Mesendoderm (in vitro differentiated cells): ENCODE results near the gene HCN3.
A peak's percentile ranks its signal among the peaks of the same experiment; 100 is the strongest.

Source experiments
- DNase-seq: peaks from one replicate; pipeline ENCODE4 v3.0.0; 2013
- H2AK5ac ChIP-seq: 2 replicates; pipeline ENCODE4 v1.6.1; 2013; ENCODE audit warnings: low read length, inconsistent platforms
- H2BK120ac ChIP-seq: 2 replicates; pipeline ENCODE4 v1.6.1; 2013; ENCODE audit warnings: low read depth, mild to moderate bottlenecking, low read length, moderate library complexity, mixed read lengths
- H2BK15ac ChIP-seq: replicated peaks from 2 replicates; pipeline ENCODE4 v1.6.1; 2013; ENCODE audit warnings: low read depth, mild to moderate bottlenecking, moderate library complexity
- H2BK5ac ChIP-seq: 2 replicates; pipeline ENCODE4 v1.6.1; 2013; ENCODE audit warnings: low read length, inconsistent platforms
- H3K18ac ChIP-seq: 2 replicates; pipeline ENCODE4 v1.6.1; 2013; ENCODE audit warnings: mild to moderate bottlenecking, low read length, mixed read lengths
- H3K23ac ChIP-seq: one replicate; pipeline ENCODE4 v1.6.1; 2013; ENCODE audit warnings: low read length
- H3K27ac ChIP-seq: 2 replicates; pipeline ENCODE4 v1.5.1; 2013; ENCODE audit warnings: low read depth, mild to moderate bottlenecking, inconsistent platforms, low read length, moderate library complexity
- H3K27me3 ChIP-seq: 2 replicates; pipeline ENCODE4 v1.6.1; 2013; ENCODE audit warnings: low read length, control low read depth, mild to moderate bottlenecking, inconsistent platforms; ENCODE audit not compliant: insufficient read depth, poor library complexity
- H3K36me3 ChIP-seq: 2 replicates; pipeline ENCODE4 v1.6.1; 2013; ENCODE audit warnings: low read length, inconsistent platforms; ENCODE audit not compliant: control insufficient read depth, insufficient read depth
- H3K4ac ChIP-seq: one replicate; pipeline ENCODE4 v1.6.1; 2013; ENCODE audit warnings: low read depth, mild to moderate bottlenecking, low read length, moderate library complexity
- H3K4me1 ChIP-seq: 2 replicates; pipeline ENCODE4 v1.6.1; 2013; ENCODE audit warnings: low read depth, low read length, inconsistent platforms; ENCODE audit not compliant: control insufficient read depth
- H3K4me2 ChIP-seq: 2 replicates; pipeline ENCODE4 v1.6.1; 2013; ENCODE audit warnings: low read length
- H3K4me3 ChIP-seq: 2 replicates; pipeline ENCODE4 v1.5.1; 2013; ENCODE audit warnings: mild to moderate bottlenecking, low read length
- H3K56ac ChIP-seq: one replicate; pipeline ENCODE4 v1.6.1; 2013; ENCODE audit warnings: low read length
- H3K79me1 ChIP-seq: 2 replicates; pipeline ENCODE4 v1.6.1; 2013; ENCODE audit warnings: low read length, inconsistent platforms
- H3K79me2 ChIP-seq: 2 replicates; pipeline ENCODE4 v1.6.1; 2013; ENCODE audit warnings: mild to moderate bottlenecking, low read length; ENCODE audit not compliant: control insufficient read depth, insufficient read depth
- H3K9ac ChIP-seq: 2 replicates; pipeline ENCODE4 v1.6.1; 2013; ENCODE audit warnings: low read length, inconsistent platforms
- H4K5ac ChIP-seq: one replicate; pipeline ENCODE4 v1.6.1; 2013; ENCODE audit warnings: low read length
- H4K8ac ChIP-seq: one replicate; pipeline ENCODE4 v1.6.1; 2013; ENCODE audit warnings: low read depth, mild to moderate bottlenecking, control low read depth, low read length, moderate library complexity
- WGBS: extraction: QIAGEN DNeasy Blood & Tissue Kit; methylation state at CpG from one replicate; pipeline ENCODE4 v1.1.7; 2013; ENCODE audit warnings: low lambda C conversion rate, missing lambda C conversion rate; ENCODE audit not compliant: insufficient coverage; ENCODE audit errors: extremely low coverage; 5-methylcytosine and 5-hydroxymethylcytosine counted together

HCN3 gene

DNA sequence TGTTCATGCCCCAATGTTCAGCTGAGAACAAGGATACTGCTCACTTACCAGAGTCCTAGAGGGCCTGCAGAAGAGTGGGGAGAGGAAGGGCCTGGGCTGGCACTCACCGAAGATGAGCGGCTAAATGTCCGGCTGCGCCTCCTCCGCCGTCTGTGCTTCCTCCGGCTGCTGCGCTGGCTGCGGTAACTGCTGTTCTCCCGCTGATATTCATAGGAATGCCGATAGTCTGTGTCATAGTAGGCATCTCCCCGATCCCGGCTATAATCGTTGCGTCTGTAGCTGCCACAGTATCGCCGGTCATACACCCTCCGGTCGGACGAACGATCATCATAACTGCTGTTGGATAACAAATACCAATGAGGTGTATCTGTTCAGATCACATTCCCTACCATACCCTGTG lies 7.9 kb upstream of the HCN3 start:
- Histone ChIP-seq H3K79me2 (peaks cover 22% of the 10 kb centered on the region), H2AK5ac (no peak overlapping the region), H3K56ac (no peak overlapping the region), H3K9ac (no peak overlapping the region), H2BK5ac (no peak overlapping the region), H4K5ac (no peak overlapping the region), H3K4me2 (no peak overlapping the region), H3K27ac (no peak overlapping the region), H3K23ac (no peak overlapping the region), H3K18ac (no peak overlapping the region), H3K4ac (no peak overlapping the region), H4K8ac (no peak overlapping the region), H3K36me3 (peaks cover 36% of the 10 kb centered on the region), H3K4me3 (no peak overlapping the region), H2BK120ac (no peak overlapping the region), H3K27me3 (no peaks in the 10 kb centered on the region), H2BK15ac (no peak overlapping the region), H3K79me1 (peaks cover 22% of the 10 kb centered on the region), H3K4me1 (peaks cover 5% of the 10 kb centered on the region)
- no CpG with 5 or more reads among the region's 21 CpGs for WGBS
- DNase-seq: no peak

GRCh38 chr1:155272466-155273342 lies 4.6 kb upstream of the HCN3 start:
- Histone ChIP-seq H2BK5ac (no peak overlapping the region), H2AK5ac (no peak overlapping the region), H2BK15ac (no peak overlapping the region), H4K5ac (no peak overlapping the region), H3K27me3 (peaks cover 2% of the 10 kb centered on the region), H3K9ac (peak overlapping the region; percentile 82), H3K4me2 (peak overlapping the region; percentile 95), H3K56ac (peak overlapping the region; percentile 90), H3K79me2 (peaks cover 22% of the 10 kb centered on the region), H3K36me3 (peaks cover 21% of the 10 kb centered on the region), H3K27ac (peak overlapping the region; percentile 84), H3K23ac (no peak overlapping the region), H3K4ac (peak overlapping the region; percentile 93), H3K18ac (peak overlapping the region; percentile 92), H3K4me1 (peaks cover 7% of the 10 kb centered on the region), H4K8ac (no peak overlapping the region), H3K79me1 (peaks cover 20% of the 10 kb centered on the region), H2BK120ac (no peak overlapping the region), H3K4me3 (peak overlapping the region; percentile 52)
- peak; percentile 81 for DNase-seq
- WGBS: no CpG with 5 or more reads among the region's 44 CpGs

DNA sequence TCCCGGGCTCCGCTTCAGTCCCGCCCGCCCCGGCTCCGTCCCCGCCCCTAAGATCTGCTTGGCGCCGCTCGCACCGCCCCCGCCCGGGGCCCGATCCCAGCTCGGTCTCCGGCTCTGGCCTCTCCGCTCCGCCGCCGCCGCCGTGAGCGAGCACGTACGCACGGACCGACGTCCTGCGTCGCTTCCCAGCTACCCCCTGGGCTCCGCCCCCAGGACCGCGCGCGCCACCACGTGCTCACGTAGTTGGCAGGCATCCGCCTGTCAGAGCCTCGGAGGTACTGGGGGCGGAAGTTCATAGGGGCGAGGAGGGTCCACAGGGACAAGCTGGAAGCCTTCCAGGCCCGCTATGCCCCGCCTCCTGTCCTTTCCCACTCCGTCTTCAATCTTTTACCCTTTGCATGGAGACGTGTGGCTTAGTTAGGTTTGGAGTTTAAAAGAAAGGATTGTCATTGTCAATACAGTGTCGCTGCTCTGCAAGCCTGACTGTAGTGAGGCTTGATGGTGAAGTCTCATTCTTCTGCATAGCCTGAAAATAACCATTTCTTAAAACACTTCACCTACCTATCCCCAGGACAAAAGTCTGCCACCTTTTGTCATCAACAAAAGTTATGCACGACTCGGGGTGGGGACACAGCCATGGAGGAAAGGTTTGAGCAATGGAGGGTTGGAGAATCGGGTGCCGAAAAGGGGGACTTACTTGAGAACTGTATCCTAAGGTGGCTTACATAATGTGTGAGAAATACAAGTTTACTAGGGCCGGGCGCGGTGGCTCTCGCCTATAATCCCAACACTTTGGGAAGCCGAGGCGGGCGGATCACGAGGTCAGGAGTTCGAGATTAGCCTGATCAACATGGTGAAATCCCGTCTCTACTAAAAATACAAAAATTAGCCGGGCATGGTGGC lies 3.7 kb upstream of the HCN3 start, which contains the start of gene CLK2:
CLK2 (minus strand) TSS at position 162 of the 903 bp plus-strand sequence. CDS start 2,527 bp downstream, outside the sequence.
- Histone ChIP-seq H3K4me3 (peak within 1 kb of the TSS; percentile 52), H3K18ac (peak within 1 kb of the TSS; percentile 92), H3K23ac (no peak within 1 kb of the TSS), H3K4me1 (peaks cover 8% of the 10 kb centered on the region), H2AK5ac (no peak within 1 kb of the TSS), H2BK120ac (no peak within 1 kb of the TSS), H4K8ac (no peak within 1 kb of the TSS), H3K56ac (peak within 1 kb of the TSS; percentile 90), H3K4me2 (peak within 1 kb of the TSS; percentile 95), H3K4ac (peak within 1 kb of the TSS; percentile 93), H4K5ac (no peak within 1 kb of the TSS), H3K36me3 (peaks cover 15% of the 10 kb centered on the region), H2BK15ac (no peak within 1 kb of the TSS), H3K27ac (peak within 1 kb of the TSS; percentile 84), H3K27me3 (peaks cover 2% of the 10 kb centered on the region), H3K79me1 (peaks cover 16% of the 10 kb centered on the region), H2BK5ac (no peak within 1 kb of the TSS), H3K9ac (peak within 1 kb of the TSS; percentile 82), H3K79me2 (peaks cover 22% of the 10 kb centered on the region)
- DNase-seq: peak; percentile 99
- no CpG with 5 or more reads among the region's 61 CpGs for WGBS

- no peak overlapping the region for H2BK120ac ChIP-seq
- H3K27me3 ChIP-seq: peaks cover 2% of the 10 kb centered on the region
- H2BK5ac ChIP-seq: no peak overlapping the region
- H2BK15ac ChIP-seq: no peak overlapping the region
- H3K4me2 ChIP-seq: peak overlapping the region; percentile 98
- no peak overlapping the region for H3K18ac ChIP-seq
- peak overlapping the region; percentile 85 for H3K9ac ChIP-seq
- no CpG with 5 or more reads among the region's 29 CpGs for WGBS
- H3K4me3 ChIP-seq: peak overlapping the region; percentile 77
- no peak overlapping the region for H4K5ac ChIP-seq
- no peaks in the 10 kb centered on the region for H3K36me3 ChIP-seq
- H3K56ac ChIP-seq: peak overlapping the region; percentile 93
- H4K8ac ChIP-seq: no peak overlapping the region
- H3K4me1 ChIP-seq: peaks cover 8% of the 10 kb centered on the region
- no peaks in the 10 kb centered on the region for H3K79me1 ChIP-seq
- no peaks in the 10 kb centered on the region for H3K79me2 ChIP-seq
- DNase-seq: peak; percentile 98
- H3K4ac ChIP-seq: no peak overlapping the region
- H3K27ac ChIP-seq: no peak overlapping the region
- no peak overlapping the region for H2AK5ac ChIP-seq
- H3K23ac ChIP-seq: no peak overlapping the region
Observed at GRCh38 chr1:155277902-155278688, 832 bp downstream of the HCN3 start.

DNA sequence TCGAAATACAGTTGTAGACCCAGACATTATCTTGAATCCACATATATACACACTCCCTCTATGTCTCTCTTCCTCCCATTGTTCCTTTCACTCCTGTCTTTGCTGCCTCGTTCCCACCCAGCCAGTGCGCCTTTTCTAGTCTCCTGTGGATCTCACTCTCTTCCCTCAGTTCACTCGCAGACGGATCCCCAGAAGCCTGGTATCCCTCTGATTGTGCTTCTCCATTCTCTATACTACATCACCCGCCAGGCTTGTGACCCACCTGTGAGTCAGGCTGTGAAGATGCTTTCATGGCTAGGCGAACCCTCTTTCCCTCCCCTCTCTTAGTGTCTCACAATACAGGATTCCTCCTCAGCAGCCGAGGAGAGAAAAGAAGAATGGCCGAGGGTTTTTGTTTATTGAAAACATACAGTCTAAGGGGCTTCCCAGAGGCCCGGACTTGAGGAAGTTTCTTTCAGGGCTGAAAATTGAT lies 1.5 kb downstream of the HCN3 start:
- Histone ChIP-seq H3K27ac (no peak overlapping the region), H3K79me2 (no peaks in the 10 kb centered on the region), H3K4ac (no peak overlapping the region), H2AK5ac (no peak overlapping the region), H2BK15ac (no peak overlapping the region), H4K8ac (no peak overlapping the region), H3K4me2 (no peak overlapping the region), H3K56ac (peak overlapping the region; percentile 51), H3K4me3 (no peak overlapping the region), H3K79me1 (no peaks in the 10 kb centered on the region), H4K5ac (no peak overlapping the region), H2BK120ac (no peak overlapping the region), H3K23ac (no peak overlapping the region), H3K18ac (no peak overlapping the region), H3K36me3 (no peaks in the 10 kb centered on the region), H3K4me1 (peaks cover 7% of the 10 kb centered on the region), H3K9ac (peak overlapping the region; percentile 11), H3K27me3 (peaks cover 2% of the 10 kb centered on the region), H2BK5ac (no peak overlapping the region)
- WGBS: no CpG with 5 or more reads among the region's 10 CpGs
- no peak for DNase-seq
